HepG2 (cell line): ENCODE data around the gene NFS1. TPM values are rescaled to one million over a fixed set of nuclear protein-coding genes. Genes with fewer than 3 reads are reported as not detected.
A peak's percentile ranks its signal among the peaks of the same experiment; 100 is the strongest.

Source experiments
- ADNP ChIP-seq: sonication (generic); formaldehyde crosslinking; IDR thresholded peaks from 2 replicates; pipeline ENCODE4 v1.4.0; 2020; ENCODE audit warnings: missing genetic modification reagents
- AHDC1 ChIP-seq: sonication (generic); formaldehyde crosslinking; IDR thresholded peaks from 2 replicates; pipeline ENCODE4 v1.5.1; 2020; ENCODE audit warnings: mild to moderate bottlenecking, missing genetic modification reagents, borderline replicate concordance
- ESRRA ChIP-seq: sonication (generic); formaldehyde crosslinking; IDR thresholded peaks from 2 replicates; pipeline ENCODE4 v1.5.1; 2020; ENCODE audit warnings: mild to moderate bottlenecking, low read depth, missing genetic modification reagents
- ISL2 ChIP-seq: sonication (generic); formaldehyde crosslinking; IDR thresholded peaks from 2 replicates; pipeline ENCODE4 v1.5.0; 2020; ENCODE audit warnings: missing genetic modification reagents
- JUNB ChIP-seq: sonication (generic); formaldehyde crosslinking; IDR thresholded peaks from 2 replicates; pipeline ENCODE4 v1.8.0; 2022; ENCODE audit warnings: missing genetic modification reagents, mild to moderate bottlenecking, borderline replicate concordance
- MTA1 ChIP-seq: sonication (generic); formaldehyde crosslinking; IDR thresholded peaks from 2 replicates; pipeline ENCODE4 v1.4.0; 2020; ENCODE audit warnings: missing genetic modification reagents, mild to moderate bottlenecking, borderline replicate concordance
- NFYB ChIP-seq: sonication (generic); formaldehyde crosslinking; IDR thresholded peaks from 2 replicates; pipeline ENCODE4 v1.4.0; 2020; ENCODE audit warnings: missing genetic modification reagents
- POGZ ChIP-seq: sonication (generic); formaldehyde crosslinking; IDR thresholded peaks from 2 replicates; pipeline ENCODE4 v1.4.0; 2020; ENCODE audit warnings: mild to moderate bottlenecking, missing genetic modification reagents
- RFX1 ChIP-seq: fragments of 450-650 bp; IDR thresholded peaks from 2 replicates; pipeline ENCODE4 v1.6.1; 2017
- TFE3 ChIP-seq: IDR thresholded peaks from 2 replicates; pipeline ENCODE4 v1.6.1; 2016
- TP53 ChIP-seq: sonication (generic); formaldehyde crosslinking; conservative IDR thresholded peaks from 2 replicates; pipeline ENCODE4 v1.4.0; 2020; ENCODE audit warnings: missing genetic modification reagents
- ZBTB4 ChIP-seq: sonication (generic); formaldehyde crosslinking; IDR thresholded peaks from 2 replicates; pipeline ENCODE4 v1.4.0; 2020; ENCODE audit warnings: missing genetic modification reagents, mild to moderate bottlenecking, borderline replicate concordance
- ZBTB43 ChIP-seq: sonication (generic); formaldehyde crosslinking; conservative IDR thresholded peaks from 2 replicates; pipeline ENCODE4 v1.4.0; 2020; ENCODE audit warnings: missing genetic modification reagents
- ZNF30 ChIP-seq: sonication (generic); formaldehyde crosslinking; IDR thresholded peaks from 2 replicates; pipeline ENCODE4 v1.5.0; 2020; ENCODE audit warnings: mild to moderate bottlenecking, missing genetic modification reagents
- ZNF558 ChIP-seq: sonication (generic); formaldehyde crosslinking; IDR thresholded peaks from 2 replicates; pipeline ENCODE4 v1.9.0; 2022; ENCODE audit warnings: mild to moderate bottlenecking, missing genetic modification reagents, borderline replicate concordance
- polyA plus RNA-seq, 8 experiments: library from polyadenylated mRNA; depleted of rRNA in 3 of 8; stranded (reverse) in 7 of 8; unstranded in 1 of 8; fragments of >200 nt; fragmentation: Illumina TruSeq in 4 of 8; extraction: Trizol in 4 of 8; gene quantifications; 2 replicates each; pipeline versions ENCODE4 v1.2.1 to v1.2.3, GENCODE V29; 2011 to 2016; ENCODE audit warnings: low read depth in 4 of 8, missing spikeins in 1 of 8, mixed read lengths in 1 of 8; ENCODE audit not compliant: insufficient read depth in 1 of 8
- total RNA-seq, 5 experiments: library from RNA; depleted of rRNA; stranded (reverse); fragments of >200 nt; fragmentation: Illumina TruSeq; extraction: Trizol; gene quantifications; 2 replicates each; pipeline ENCODE4 v1.2.3, GENCODE V29; 2016; ENCODE audit warnings: low read depth in 1 of 5

Gene NFS1
- total and polyA plus RNA-seq, 2 of the 13 experiments (the other 11 are each of a cell fraction or from before 2014, with no cell fraction given), result 65.9 to 88.1 TPM

GRCh38 chr20:35699127-35699956 is at the start of gene NFS1, which contains the start of gene ROMO1 (continued):
- peak; percentile 67 for TF ChIP-seq TFE3 (CRISPR knock-in tag)
- peak; percentile 58 for TF ChIP-seq NFYB (CRISPR knock-in tag)
- no peak for TF ChIP-seq RFX1
- TF ChIP-seq MTA1 (CRISPR knock-in tag), result peak; percentile 86; the same call in 1 of the 2 replicates
- peak; percentile 98 for TF ChIP-seq POGZ (CRISPR knock-in tag)
- peak; percentile 10; the same call in 1 of the 2 replicates for TF ChIP-seq JUNB
- peak; percentile 91 for TF ChIP-seq TP53 (CRISPR knock-in tag)
- TF ChIP-seq ESRRA (CRISPR knock-in tag), result peak; percentile 94
- peak; percentile 94 for TF ChIP-seq ZBTB43 (CRISPR knock-in tag)
- peak; percentile 93 for TF ChIP-seq ISL2 (CRISPR knock-in tag)
- peak; percentile 89 for TF ChIP-seq AHDC1
- TF ChIP-seq ZBTB4 (CRISPR knock-in tag), result peak; percentile 99
- no peak for TF ChIP-seq ADNP (CRISPR knock-in tag)
- peak; percentile 95; the same call in 1 of the 2 replicates for TF ChIP-seq ZNF30 (CRISPR knock-in tag)
- peak; percentile 97 for TF ChIP-seq ZNF558 (CRISPR knock-in tag)
